ENCODE measurements around the gene CHD9NB.
"Not testable (repeated sequence)": the region's sequence is repeated elsewhere in the genome, so short reads cannot be mapped to it uniquely, and the experiment has no call there.

Gene CHD9NB

GRCh38 chr16:53058441-53058840 lies 5.7 kb upstream of the CHD9NB start:
- Histone ChIP-seq H3K27me3 (ENCODE audit: control insufficient read depth, insufficient read depth, low read length, poor library complexity, severe bottlenecking) (no peaks in the 10 kb centered on the region), H3K36me3 (ENCODE audit: control insufficient read depth, insufficient read depth, low read length) (no peaks in the 10 kb centered on the region), H3K27ac (ENCODE audit: insufficient read depth, low read depth, low read length, poor library complexity, severe bottlenecking) (no peak overlapping the region), H3K4me1 (ENCODE audit: control insufficient read depth, insufficient read depth, low read length) (peaks cover 4% of the 10 kb centered on the region), H3K9me3 (ENCODE audit: control insufficient read depth, low read length) (no peaks in the 10 kb centered on the region), H3K4me3 (ENCODE audit: insufficient read depth, low read depth, low read length) (no peak overlapping the region)
- WGBS, 2 experiments = 86 to 87% methylated on average over 5 of the region's 5 CpGs

- H3K36me3 ChIP-seq (ENCODE audit: control insufficient read depth, insufficient read depth, low read length) = no peaks in the 10 kb centered on the region
- no peaks in the 10 kb centered on the region for H3K9me3 ChIP-seq (ENCODE audit: control insufficient read depth, low read length)
- WGBS, 2 experiments = 97% methylated on average over 8 of the region's 8 CpGs
- no peak overlapping the region for H3K4me3 ChIP-seq (ENCODE audit: insufficient read depth, low read depth, low read length)
- H3K27me3 ChIP-seq (ENCODE audit: control insufficient read depth, insufficient read depth, low read length, poor library complexity, severe bottlenecking) = no peaks in the 10 kb centered on the region
- H3K4me1 ChIP-seq (ENCODE audit: control insufficient read depth, insufficient read depth, low read length) = peaks cover 4% of the 10 kb centered on the region
- H3K27ac ChIP-seq (ENCODE audit: insufficient read depth, low read depth, low read length, poor library complexity, severe bottlenecking) = no peak overlapping the region
Observed at GRCh38 chr16:53057658-53058057, 5.0 kb upstream of the CHD9NB start.

GRCh38 chr16:53056392-53056881 lies 3.7 kb upstream of the CHD9NB start:
- Histone ChIP-seq H3K27me3 (ENCODE audit: control insufficient read depth, insufficient read depth, low read length, poor library complexity, severe bottlenecking) (no peaks in the 10 kb centered on the region), H3K27ac (ENCODE audit: insufficient read depth, low read depth, low read length, poor library complexity, severe bottlenecking) (no peak overlapping the region), H3K36me3 (ENCODE audit: control insufficient read depth, insufficient read depth, low read length) (no peaks in the 10 kb centered on the region), H3K9me3 (ENCODE audit: control insufficient read depth, low read length) (no peaks in the 10 kb centered on the region), H3K4me1 (ENCODE audit: control insufficient read depth, insufficient read depth, low read length) (no peaks in the 10 kb centered on the region), H3K4me3 (ENCODE audit: insufficient read depth, low read depth, low read length) (no peak overlapping the region)
- WGBS, 2 experiments = 91 to 92% methylated on average over 8 of the region's 8 CpGs

GRCh38 chr16:53055541-53056391 lies 3.1 kb upstream of the CHD9NB start:
- H3K36me3 ChIP-seq (ENCODE audit: control insufficient read depth, insufficient read depth, low read length) = no peaks in the 10 kb centered on the region
- no peaks in the 10 kb centered on the region for H3K27me3 ChIP-seq (ENCODE audit: control insufficient read depth, insufficient read depth, low read length, poor library complexity, severe bottlenecking)
- H3K27ac ChIP-seq (ENCODE audit: insufficient read depth, low read depth, low read length, poor library complexity, severe bottlenecking) = no peak overlapping the region
- H3K9me3 ChIP-seq (ENCODE audit: control insufficient read depth, low read length) = no peaks in the 10 kb centered on the region
- H3K4me1 ChIP-seq (ENCODE audit: control insufficient read depth, insufficient read depth, low read length) = no peaks in the 10 kb centered on the region
- H3K4me3 ChIP-seq (ENCODE audit: insufficient read depth, low read depth, low read length) = peak overlapping the region; percentile 63
- 38% methylated on average over 10 of the region's 10 CpGs for WGBS, 2 experiments

GRCh38 chr16:53054670-53055485 lies 2.2 kb upstream of the CHD9NB start, which contains the start of gene CHD9:
CHD9 (plus strand) TSS chr16:53054991; CDS start chr16:53156090, 101,099 bp downstream.
- Histone ChIP-seq H3K4me1 (ENCODE audit: control insufficient read depth, insufficient read depth, low read length) (no peaks in the 10 kb centered on the region), H3K4me3 (ENCODE audit: insufficient read depth, low read depth, low read length) (peak within 1 kb of the TSS; percentile 63)
- WGBS, 2 experiments = 2% methylated on average over 62 of the region's 62 CpGs

GRCh38 chr16:53053967-53054669 lies 1.4 kb upstream of the CHD9NB start:
- 76 to 79% methylated on average over 12 to 13 of the region's 13 CpGs for WGBS, 2 experiments

More at GRCh38 chr16:53054670-53055485, 2.2 kb upstream of the CHD9NB start, which contains the start of gene CHD9:
- Histone ChIP-seq H3K27ac (ENCODE audit: insufficient read depth, low read depth, low read length, poor library complexity, severe bottlenecking) (peak within 1 kb of the TSS; percentile 19), H3K36me3 (ENCODE audit: control insufficient read depth, insufficient read depth, low read length) (no peaks in the 10 kb centered on the region), H3K9me3 (ENCODE audit: control insufficient read depth, low read length) (no peaks in the 10 kb centered on the region), H3K27me3 (ENCODE audit: control insufficient read depth, insufficient read depth, low read length, poor library complexity, severe bottlenecking) (no peaks in the 10 kb centered on the region)

GRCh38 chr16:53051255-53051654 lies 1.4 kb downstream of the CHD9NB start:
- H3K27me3 ChIP-seq (ENCODE audit: control insufficient read depth, insufficient read depth, low read length, poor library complexity, severe bottlenecking); H3K36me3 ChIP-seq (ENCODE audit: control insufficient read depth, insufficient read depth, low read length); H3K4me3 ChIP-seq (ENCODE audit: insufficient read depth, low read depth, low read length); H3K4me1 ChIP-seq (ENCODE audit: control insufficient read depth, insufficient read depth, low read length); H3K9me3 ChIP-seq (ENCODE audit: control insufficient read depth, low read length); H3K27ac ChIP-seq (ENCODE audit: insufficient read depth, low read depth, low read length, poor library complexity, severe bottlenecking): not testable (repeated sequence)
- 100% methylated on average over 2 to 3 of the region's 4 CpGs for WGBS, 2 experiments

More at GRCh38 chr16:53053967-53054669, 1.4 kb upstream of the CHD9NB start:
- Histone ChIP-seq H3K36me3 (ENCODE audit: control insufficient read depth, insufficient read depth, low read length) (no peaks in the 10 kb centered on the region), H3K27ac (ENCODE audit: insufficient read depth, low read depth, low read length, poor library complexity, severe bottlenecking) (no peak overlapping the region), H3K9me3 (ENCODE audit: control insufficient read depth, low read length) (no peaks in the 10 kb centered on the region), H3K27me3 (ENCODE audit: control insufficient read depth, insufficient read depth, low read length, poor library complexity, severe bottlenecking) (no peaks in the 10 kb centered on the region), H3K4me3 (ENCODE audit: insufficient read depth, low read depth, low read length) (no peak overlapping the region), H3K4me1 (ENCODE audit: control insufficient read depth, insufficient read depth, low read length) (no peaks in the 10 kb centered on the region)

- H3K36me3 ChIP-seq (ENCODE audit: control insufficient read depth, insufficient read depth, low read length) = no peaks in the 10 kb centered on the region
- no peaks in the 10 kb centered on the region for H3K9me3 ChIP-seq (ENCODE audit: control insufficient read depth, low read length)
- WGBS, 2 experiments = 85 to 90% methylated on average over 4 of the region's 4 CpGs
- peaks cover 6% of the 10 kb centered on the region for H3K4me1 ChIP-seq (ENCODE audit: control insufficient read depth, insufficient read depth, low read length)
- H3K4me3 ChIP-seq (ENCODE audit: insufficient read depth, low read depth, low read length) = no peak overlapping the region
- no peaks in the 10 kb centered on the region for H3K27me3 ChIP-seq (ENCODE audit: control insufficient read depth, insufficient read depth, low read length, poor library complexity, severe bottlenecking)
- no peak overlapping the region for H3K27ac ChIP-seq (ENCODE audit: insufficient read depth, low read depth, low read length, poor library complexity, severe bottlenecking)
Observed at GRCh38 chr16:53048139-53048915, 4.4 kb downstream of the CHD9NB start.

GRCh38 chr16:53047515-53047914 lies 5.2 kb downstream of the CHD9NB start:
- H3K4me1 ChIP-seq (ENCODE audit: control insufficient read depth, insufficient read depth, low read length) = peaks cover 14% of the 10 kb centered on the region
- H3K9me3 ChIP-seq (ENCODE audit: control insufficient read depth, low read length); H3K36me3 ChIP-seq (ENCODE audit: control insufficient read depth, insufficient read depth, low read length); H3K4me3 ChIP-seq (ENCODE audit: insufficient read depth, low read depth, low read length); H3K27ac ChIP-seq (ENCODE audit: insufficient read depth, low read depth, low read length, poor library complexity, severe bottlenecking); H3K27me3 ChIP-seq (ENCODE audit: control insufficient read depth, insufficient read depth, low read length, poor library complexity, severe bottlenecking): not testable (repeated sequence)
- 91 to 98% methylated on average over 5 of the region's 5 CpGs for WGBS, 2 experiments
